ENCODE measurements around the gene E2F4.
A peak's percentile ranks its signal among the peaks of the same experiment; 100 is the strongest.

E2F4 gene

DNA sequence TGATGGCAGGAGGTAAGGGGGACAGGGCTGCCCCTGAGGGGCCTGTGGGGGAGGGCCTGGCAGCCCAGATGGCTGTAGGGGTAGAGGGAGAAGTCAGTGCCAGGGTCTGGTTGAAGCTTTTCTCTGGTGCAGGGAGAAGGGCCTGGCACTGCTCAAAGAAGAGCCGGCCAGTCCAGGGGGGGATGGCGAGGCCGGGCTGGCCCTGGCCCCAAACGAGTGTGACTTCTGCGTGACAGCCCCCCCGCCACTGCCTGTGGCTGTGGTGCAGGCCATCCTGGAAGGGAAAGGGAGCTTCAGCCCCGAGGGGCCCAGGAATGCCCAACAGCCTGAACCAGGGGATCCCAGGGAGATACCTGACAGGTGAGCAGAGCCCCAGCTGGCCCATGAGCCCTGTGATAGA lies 24.4 kb upstream of the E2F4 start:
- H3K9me3 ChIP-seq (ENCODE audit: control insufficient read depth, low read length): no peaks in the 10 kb centered on the region
- DNase-seq (ENCODE audit: low read depth): no peak
- H3K4me1 ChIP-seq (ENCODE audit: control insufficient read depth, insufficient read depth, low read length): peaks cover 31% of the 10 kb centered on the region
- no peak overlapping the region for H3K4me3 ChIP-seq (ENCODE audit: low read length)
- no peak overlapping the region for H3K9ac ChIP-seq (ENCODE audit: low read length)
- no peaks in the 10 kb centered on the region for H3K36me3 ChIP-seq (ENCODE audit: control insufficient read depth, insufficient read depth, low read length, severe bottlenecking)
- H3K27me3 ChIP-seq (replicated peaks; ENCODE audit: control insufficient read depth, insufficient read depth, low read length): peaks cover 5% of the 10 kb centered on the region

DNA sequence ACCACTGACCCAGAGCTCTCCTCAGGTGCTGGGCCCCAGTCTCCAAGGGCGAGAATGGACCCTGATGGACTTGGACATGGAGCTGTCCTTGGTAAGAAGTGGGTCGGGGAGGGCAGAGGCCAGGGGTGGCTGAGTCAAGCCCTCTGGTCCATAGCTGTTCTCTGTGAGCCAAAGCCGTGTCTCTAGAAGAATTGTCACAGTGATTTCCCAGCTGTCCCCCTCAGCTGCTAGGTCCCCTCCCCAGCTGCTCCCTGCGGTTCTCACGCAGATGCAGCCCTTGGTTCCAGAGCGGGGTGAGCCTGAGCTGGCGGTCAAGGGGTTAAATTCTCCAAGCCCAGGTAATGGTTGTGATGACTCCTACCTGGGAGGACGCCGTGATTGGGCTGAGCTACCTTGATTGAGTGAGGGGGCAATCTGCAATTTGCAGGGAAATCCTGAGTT lies 22.9 kb upstream of the E2F4 start:
- no peak for DNase-seq (ENCODE audit: low read depth)
- Histone ChIP-seq H3K9ac (ENCODE audit: low read length) (peak overlapping the region; percentile 90), H3K4me3 (ENCODE audit: low read length) (peak overlapping the region; percentile 81), H3K9me3 (ENCODE audit: control insufficient read depth, low read length) (no peaks in the 10 kb centered on the region), H3K36me3 (ENCODE audit: control insufficient read depth, insufficient read depth, low read length, severe bottlenecking) (no peaks in the 10 kb centered on the region), H3K27me3 (replicated peaks; ENCODE audit: control insufficient read depth, insufficient read depth, low read length) (peaks cover 5% of the 10 kb centered on the region), H3K4me1 (ENCODE audit: control insufficient read depth, insufficient read depth, low read length) (peaks cover 37% of the 10 kb centered on the region)

DNA sequence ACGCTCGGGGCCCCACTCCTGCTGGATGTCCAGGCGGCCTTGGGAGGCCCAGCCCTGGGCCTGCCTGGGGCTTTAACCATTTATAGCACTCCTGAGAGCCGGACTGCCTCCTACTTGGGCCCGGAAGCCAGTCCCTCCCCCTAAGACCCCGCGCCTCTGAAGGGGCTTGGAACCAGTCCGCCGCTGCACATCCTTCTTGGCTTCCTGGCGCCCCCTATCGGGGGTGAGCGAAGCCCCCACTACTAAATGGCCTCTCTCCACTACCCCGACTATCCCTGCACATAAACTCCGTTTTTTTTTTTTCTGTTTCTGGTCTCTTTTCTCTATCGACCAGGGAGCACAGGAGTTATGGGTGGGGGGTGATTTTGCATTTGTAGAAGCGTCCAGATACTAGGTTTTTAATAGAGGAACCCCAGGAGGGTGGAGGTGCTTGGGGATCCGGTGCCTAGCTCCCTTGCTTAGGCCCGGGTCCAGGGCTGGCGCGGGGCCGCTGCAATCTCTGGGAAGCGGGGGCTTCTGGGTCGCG lies 22.2 kb upstream of the E2F4 start:
- peak; percentile 53 for DNase-seq (ENCODE audit: low read depth)
- Histone ChIP-seq H3K36me3 (ENCODE audit: control insufficient read depth, insufficient read depth, low read length, severe bottlenecking) (no peaks in the 10 kb centered on the region), H3K4me3 (ENCODE audit: low read length) (peak overlapping the region; percentile 81), H3K4me1 (ENCODE audit: control insufficient read depth, insufficient read depth, low read length) (peaks cover 39% of the 10 kb centered on the region), H3K27me3 (replicated peaks; ENCODE audit: control insufficient read depth, insufficient read depth, low read length) (peaks cover 5% of the 10 kb centered on the region), H3K9ac (ENCODE audit: low read length) (peak overlapping the region; percentile 90), H3K9me3 (ENCODE audit: control insufficient read depth, low read length) (no peaks in the 10 kb centered on the region)

DNA sequence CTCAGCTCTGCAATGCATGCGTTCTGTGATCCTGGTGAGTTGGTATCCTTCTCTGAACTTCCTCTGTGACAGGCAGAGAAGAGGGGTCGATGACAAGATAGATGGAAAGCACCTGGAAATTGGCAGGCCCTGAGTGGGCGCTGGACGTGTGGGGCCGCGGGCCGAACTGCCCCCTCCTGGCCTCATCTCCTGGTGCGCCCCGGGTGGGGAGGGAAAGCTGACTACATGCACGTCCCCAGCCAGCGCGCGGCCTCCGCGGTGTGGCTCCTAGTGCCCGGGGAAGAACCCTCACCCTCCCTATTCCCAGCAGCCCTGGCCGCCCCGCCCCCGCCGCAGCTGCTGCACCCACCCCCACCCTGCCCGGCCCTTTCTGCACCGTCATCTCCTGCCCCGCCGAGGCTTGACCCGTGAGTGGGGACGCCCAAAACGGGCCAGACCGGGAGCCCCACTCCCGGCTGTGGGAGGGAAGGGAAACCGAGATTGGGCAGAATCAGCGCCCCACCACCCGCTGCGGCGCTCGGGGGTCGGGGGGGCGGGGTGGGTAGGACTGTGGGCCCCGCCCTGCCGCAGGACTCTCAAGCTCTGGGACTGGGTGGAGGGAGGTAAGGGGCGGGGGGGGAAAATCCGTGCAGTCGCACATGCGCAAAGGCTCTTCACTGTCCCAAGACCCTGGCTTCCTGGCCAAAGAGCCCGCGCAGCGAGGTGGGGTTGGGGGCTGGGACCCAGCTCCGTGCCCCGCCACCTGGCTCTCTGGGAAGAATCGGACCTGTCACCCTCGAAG lies 21.6 kb upstream of the E2F4 start, which contains the start of gene NOL3:
TSS of gene NOL3 (plus strand) at position 371 of the 781 bp plus-strand sequence.
- Histone ChIP-seq H3K36me3 (ENCODE audit: control insufficient read depth, insufficient read depth, low read length, severe bottlenecking) (no peaks in the 10 kb centered on the region), H3K9ac (ENCODE audit: low read length) (peak within 1 kb of the TSS; percentile 90), H3K4me1 (ENCODE audit: control insufficient read depth, insufficient read depth, low read length) (peaks cover 33% of the 10 kb centered on the region), H3K9me3 (ENCODE audit: control insufficient read depth, low read length) (no peaks in the 10 kb centered on the region), H3K4me3 (ENCODE audit: low read length) (peak within 1 kb of the TSS; percentile 81), H3K27me3 (replicated peaks; ENCODE audit: control insufficient read depth, insufficient read depth, low read length) (no peaks in the 10 kb centered on the region)
- DNase-seq (ENCODE audit: low read depth): peak; percentile 93

DNA sequence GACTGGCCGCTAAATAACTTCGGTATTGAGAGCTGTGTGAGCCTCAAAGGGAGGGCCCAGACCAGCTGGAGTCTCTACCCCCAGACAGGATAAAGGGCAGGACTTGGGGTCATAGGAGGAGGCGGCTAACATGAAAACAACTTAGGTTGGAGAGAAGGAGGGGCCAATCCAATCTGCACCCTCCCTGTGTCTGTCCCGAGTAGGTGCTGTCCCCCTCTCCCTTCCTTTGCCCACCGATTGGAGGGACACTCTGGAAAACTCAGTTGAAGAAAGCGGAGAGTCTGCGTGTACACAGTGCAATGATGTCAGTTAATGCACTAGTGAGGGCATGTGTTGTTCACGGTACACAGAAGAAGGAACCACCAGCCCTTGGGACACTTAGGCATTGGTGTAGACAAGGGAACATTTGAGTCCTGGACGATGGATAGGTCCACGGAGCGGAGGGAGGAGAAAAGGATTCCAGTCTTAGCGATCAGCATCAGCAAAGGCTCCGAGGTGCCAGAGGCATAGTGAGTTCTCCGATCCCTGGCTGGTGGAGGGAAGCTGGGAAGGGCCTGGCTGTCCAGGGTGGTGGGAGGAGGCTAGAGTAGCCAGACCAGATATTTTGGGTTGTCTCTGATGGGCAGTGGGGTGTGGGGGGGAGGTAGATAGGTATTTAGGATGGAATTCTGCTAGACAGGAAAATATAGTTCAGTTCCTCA lies 20.9 kb upstream of the E2F4 start:
- no peaks in the 10 kb centered on the region for H3K36me3 ChIP-seq (ENCODE audit: control insufficient read depth, insufficient read depth, low read length, severe bottlenecking)
- DNase-seq (ENCODE audit: low read depth): peak; percentile 49
- no peaks in the 10 kb centered on the region for H3K27me3 ChIP-seq (replicated peaks; ENCODE audit: control insufficient read depth, insufficient read depth, low read length)
- H3K4me3 ChIP-seq (ENCODE audit: low read length): peak overlapping the region; percentile 70
- H3K9ac ChIP-seq (ENCODE audit: low read length): peak overlapping the region; percentile 83
- no peaks in the 10 kb centered on the region for H3K9me3 ChIP-seq (ENCODE audit: control insufficient read depth, low read length)
- H3K4me1 ChIP-seq (ENCODE audit: control insufficient read depth, insufficient read depth, low read length): peaks cover 33% of the 10 kb centered on the region

DNA sequence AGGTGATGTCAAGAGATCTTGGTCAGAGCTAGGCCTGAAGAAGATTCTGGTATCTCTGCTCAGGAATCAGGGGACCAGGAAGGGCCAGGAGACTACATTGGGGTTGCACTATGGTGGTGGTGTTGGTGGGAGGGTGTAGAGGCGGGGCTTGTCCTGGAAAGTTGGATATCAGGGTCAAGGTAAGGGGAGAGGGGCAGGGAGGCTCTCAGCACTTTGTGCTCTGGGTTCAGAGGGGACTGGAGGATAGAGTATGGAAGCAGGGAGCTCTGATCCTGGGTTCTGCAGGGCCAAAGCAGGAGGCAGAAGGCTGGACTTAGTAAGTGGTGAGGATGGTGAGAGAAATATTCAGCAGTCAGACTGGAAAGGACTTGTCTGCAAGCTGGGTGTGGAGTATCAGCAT lies 18.6 kb upstream of the E2F4 start:
- H3K27me3 ChIP-seq (replicated peaks; ENCODE audit: control insufficient read depth, insufficient read depth, low read length): no peaks in the 10 kb centered on the region
- peak overlapping the region; percentile 80 for H3K4me3 ChIP-seq (ENCODE audit: low read length)
- no peak for DNase-seq (ENCODE audit: low read depth)

DNA sequence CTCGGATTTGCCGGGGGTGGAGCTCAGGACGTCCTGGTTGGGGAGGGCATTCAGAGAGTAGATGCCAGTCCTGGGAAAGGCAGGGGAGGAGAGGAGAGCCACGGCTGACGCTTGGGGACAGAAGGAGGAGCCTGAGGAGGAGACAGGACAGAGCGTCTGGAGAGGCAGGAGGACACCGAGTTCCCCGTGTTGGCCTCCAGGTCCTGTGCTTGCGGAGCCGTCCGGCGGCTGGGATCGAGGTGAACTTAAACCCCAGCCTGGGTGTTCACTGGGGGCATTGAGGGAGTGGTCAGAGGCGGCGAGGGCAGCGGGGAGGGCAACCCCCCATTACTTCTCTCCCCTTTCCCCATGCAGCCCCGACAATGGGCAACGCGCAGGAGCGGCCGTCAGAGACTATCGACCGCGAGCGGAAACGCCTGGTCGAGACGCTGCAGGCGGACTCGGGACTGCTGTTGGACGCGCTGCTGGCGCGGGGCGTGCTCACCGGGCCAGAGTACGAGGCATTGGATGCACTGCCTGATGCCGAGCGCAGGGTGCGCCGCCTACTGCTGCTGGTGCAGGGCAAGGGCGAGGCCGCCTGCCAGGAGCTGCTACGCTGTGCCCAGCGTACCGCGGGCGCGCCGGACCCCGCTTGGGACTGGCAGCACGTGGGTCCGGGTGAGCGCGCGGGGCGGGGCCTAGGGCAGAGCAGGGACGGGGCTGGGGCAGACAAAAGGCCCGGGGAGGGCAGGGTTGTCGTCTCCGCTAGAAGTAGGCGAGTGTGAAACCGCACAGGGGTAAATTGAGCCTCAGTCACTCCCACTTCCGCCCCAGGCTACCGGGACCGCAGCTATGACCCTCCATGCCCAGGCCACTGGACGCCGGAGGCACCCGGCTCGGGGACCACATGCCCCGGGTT lies 17.9 kb upstream of the E2F4 start:
- DNase-seq (ENCODE audit: low read depth): peak; percentile 94

More for the DNA sequence above, 18.6 kb upstream of the E2F4 start:
- Histone ChIP-seq H3K9ac (ENCODE audit: low read length) (peak overlapping the region; percentile 85), H3K4me1 (ENCODE audit: control insufficient read depth, insufficient read depth, low read length) (peaks cover 33% of the 10 kb centered on the region), H3K9me3 (ENCODE audit: control insufficient read depth, low read length) (no peaks in the 10 kb centered on the region), H3K36me3 (ENCODE audit: control insufficient read depth, insufficient read depth, low read length, severe bottlenecking) (no peaks in the 10 kb centered on the region)

DNA sequence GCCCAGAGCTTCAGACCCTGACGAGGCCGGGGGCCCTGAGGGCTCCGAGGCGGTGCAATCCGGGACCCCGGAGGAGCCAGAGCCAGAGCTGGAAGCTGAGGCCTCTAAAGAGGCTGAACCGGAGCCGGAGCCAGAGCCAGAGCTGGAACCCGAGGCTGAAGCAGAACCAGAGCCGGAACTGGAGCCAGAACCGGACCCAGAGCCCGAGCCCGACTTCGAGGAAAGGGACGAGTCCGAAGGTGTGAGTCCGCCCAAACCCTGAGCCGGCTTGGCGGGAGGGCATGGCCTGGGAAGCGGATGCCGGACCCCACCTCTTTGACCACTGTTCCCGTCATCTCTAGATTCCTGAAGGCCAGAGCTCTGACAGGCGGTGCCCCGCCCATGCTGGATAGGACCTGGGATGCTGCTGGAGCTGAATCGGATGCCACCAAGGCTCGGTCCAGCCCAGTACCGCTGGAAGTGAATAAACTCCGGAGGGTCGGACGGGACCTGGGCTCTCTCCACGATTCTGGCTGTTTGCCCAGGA lies 17.2 kb upstream of the E2F4 start:
- no peaks in the 10 kb centered on the region for H3K36me3 ChIP-seq (ENCODE audit: control insufficient read depth, insufficient read depth, low read length, severe bottlenecking)
- H3K4me3 ChIP-seq (ENCODE audit: low read length): peak overlapping the region; percentile 80
- H3K9me3 ChIP-seq (ENCODE audit: control insufficient read depth, low read length): no peaks in the 10 kb centered on the region
- peaks cover 27% of the 10 kb centered on the region for H3K4me1 ChIP-seq (ENCODE audit: control insufficient read depth, insufficient read depth, low read length)
- no peak for DNase-seq (ENCODE audit: low read depth)
- peak overlapping the region; percentile 85 for H3K9ac ChIP-seq (ENCODE audit: low read length)
- H3K27me3 ChIP-seq (replicated peaks; ENCODE audit: control insufficient read depth, insufficient read depth, low read length): no peaks in the 10 kb centered on the region

More for the DNA sequence above, 17.9 kb upstream of the E2F4 start:
- H3K27me3 ChIP-seq (replicated peaks; ENCODE audit: control insufficient read depth, insufficient read depth, low read length): no peaks in the 10 kb centered on the region
- H3K36me3 ChIP-seq (ENCODE audit: control insufficient read depth, insufficient read depth, low read length, severe bottlenecking): no peaks in the 10 kb centered on the region
- H3K4me3 ChIP-seq (ENCODE audit: low read length): peak overlapping the region; percentile 80
- no peaks in the 10 kb centered on the region for H3K9me3 ChIP-seq (ENCODE audit: control insufficient read depth, low read length)
- H3K9ac ChIP-seq (ENCODE audit: low read length): peak overlapping the region; percentile 85
- H3K4me1 ChIP-seq (ENCODE audit: control insufficient read depth, insufficient read depth, low read length): peaks cover 33% of the 10 kb centered on the region

DNA sequence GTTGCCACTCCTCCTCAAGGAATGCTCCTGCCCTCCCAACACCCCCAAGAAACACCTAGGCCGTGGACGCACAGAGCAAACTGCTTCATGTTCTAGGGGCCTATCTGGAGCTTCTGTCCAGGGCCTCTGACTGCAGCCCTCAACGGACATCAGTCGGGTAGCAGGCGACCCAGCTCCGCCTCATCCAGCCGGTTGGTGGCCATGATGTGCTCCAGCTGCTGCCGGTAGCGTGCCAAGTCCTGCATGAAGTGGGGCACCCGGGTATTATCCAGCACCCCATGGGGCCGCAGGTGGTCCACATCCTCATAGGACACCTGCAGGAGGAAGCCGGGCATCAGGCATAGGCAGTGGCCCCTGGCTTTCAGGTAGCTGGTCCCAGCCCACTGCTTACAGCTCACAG lies 15.3 kb upstream of the E2F4 start:
- Histone ChIP-seq H3K9ac (ENCODE audit: low read length) (no peak overlapping the region), H3K9me3 (ENCODE audit: control insufficient read depth, low read length) (no peaks in the 10 kb centered on the region), H3K27me3 (replicated peaks; ENCODE audit: control insufficient read depth, insufficient read depth, low read length) (no peaks in the 10 kb centered on the region), H3K36me3 (ENCODE audit: control insufficient read depth, insufficient read depth, low read length, severe bottlenecking) (no peaks in the 10 kb centered on the region), H3K4me1 (ENCODE audit: control insufficient read depth, insufficient read depth, low read length) (peaks cover 24% of the 10 kb centered on the region), H3K4me3 (ENCODE audit: low read length) (no peak overlapping the region)
- no peak for DNase-seq (ENCODE audit: low read depth)

DNA sequence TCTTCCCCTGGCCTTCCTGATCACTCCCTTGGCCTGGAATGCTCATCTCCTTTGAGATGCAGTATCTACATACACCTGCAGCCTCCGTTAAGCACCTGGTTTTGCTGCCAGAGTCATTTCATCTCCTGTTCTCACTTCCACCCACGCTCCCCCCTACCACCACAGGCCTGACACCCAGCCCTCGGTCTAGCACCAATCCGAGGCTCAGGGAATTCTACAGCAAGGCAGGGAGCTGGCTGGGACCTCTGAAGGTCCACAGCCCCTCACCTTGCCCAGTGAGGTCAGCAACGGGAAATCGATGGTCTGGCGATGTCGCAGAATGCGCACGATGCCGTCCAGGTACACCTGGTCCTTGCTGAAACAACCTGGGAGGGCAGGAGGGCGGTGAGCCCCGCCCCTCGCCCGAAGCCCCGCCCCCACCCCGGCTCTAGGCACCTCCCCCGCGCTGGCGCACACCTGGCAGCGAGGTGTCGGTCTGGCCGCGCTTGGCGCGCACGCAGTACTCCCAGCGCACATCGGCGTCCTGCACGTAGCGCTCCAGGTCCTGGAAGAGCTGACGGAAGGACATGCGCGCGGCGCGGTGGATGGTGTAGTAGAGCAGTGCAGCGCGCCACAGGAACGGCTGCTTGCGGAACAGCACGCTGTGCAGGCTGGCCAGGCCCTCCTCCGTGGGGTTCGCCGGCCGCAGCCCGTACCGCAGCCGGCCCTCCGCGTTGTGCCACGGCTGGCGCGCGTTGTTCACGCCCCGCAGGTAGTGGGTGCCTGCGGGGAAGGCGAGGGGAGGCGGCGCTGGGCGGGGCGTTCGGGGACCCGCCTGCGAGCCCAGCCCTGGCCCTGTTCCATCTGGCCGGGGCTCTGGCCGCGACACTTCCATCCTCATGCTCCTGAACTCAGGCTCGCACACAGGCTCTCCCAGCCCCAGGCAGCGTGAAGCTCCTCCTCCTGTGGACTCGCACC lies 13.9 kb upstream of the E2F4 start:
- Histone ChIP-seq H3K27me3 (replicated peaks; ENCODE audit: control insufficient read depth, insufficient read depth, low read length) (no peaks in the 10 kb centered on the region), H3K36me3 (ENCODE audit: control insufficient read depth, insufficient read depth, low read length, severe bottlenecking) (no peaks in the 10 kb centered on the region)
- peak; percentile 63 for DNase-seq (ENCODE audit: low read depth)

More for the DNA sequence above, 13.9 kb upstream of the E2F4 start:
- Histone ChIP-seq H3K9ac (ENCODE audit: low read length) (peak overlapping the region; percentile 36), H3K4me1 (ENCODE audit: control insufficient read depth, insufficient read depth, low read length) (peaks cover 34% of the 10 kb centered on the region), H3K4me3 (ENCODE audit: low read length) (peak overlapping the region; percentile 62), H3K9me3 (ENCODE audit: control insufficient read depth, low read length) (no peaks in the 10 kb centered on the region)
